Adrenal gland (tissue), 5 donors: Measurements from ENCODE around the gene ZNF26.

Experiments
- CTCF ChIP-seq, 6 experiments: fragments of 450-650 bp in 4 of 6; fragments of 200-600 bp in 2 of 6; sonication (generic) in 1 of 6; IDR thresholded peaks; 1 replicate in 5 of 6; 2 replicates in 1 of 6; pipeline versions ENCODE4 v1.5.1 to v1.8.0; 2016 to 2021; ENCODE audit warnings: antibody characterized with exemption in 6 of 6, mild to moderate bottlenecking in 2 of 6, moderate library complexity in 1 of 6
- POLR2A ChIP-seq, 2 donors: fragments of 450-650 bp; IDR thresholded peaks; one replicate each; pipeline ENCODE4 v1.6.1; 2017; ENCODE audit warnings: antibody characterized with exemption in 2 of 2, mild to moderate bottlenecking in 2 of 2, moderate library complexity in 1 of 2
- donor health status: DM: no; HTN: no; CAD: no.

- no peak for TF ChIP-seq CTCF (IDR thresholded peaks at IDR 0.05)
- no peak for TF ChIP-seq POLR2A (IDR thresholded peaks at IDR 0.05)
Observed at GRCh38 chr12:132998741-132999140, 12.6 kb downstream of the ZNF26 start.
